ENCODE results near the gene RHBDF1.

DNA sequence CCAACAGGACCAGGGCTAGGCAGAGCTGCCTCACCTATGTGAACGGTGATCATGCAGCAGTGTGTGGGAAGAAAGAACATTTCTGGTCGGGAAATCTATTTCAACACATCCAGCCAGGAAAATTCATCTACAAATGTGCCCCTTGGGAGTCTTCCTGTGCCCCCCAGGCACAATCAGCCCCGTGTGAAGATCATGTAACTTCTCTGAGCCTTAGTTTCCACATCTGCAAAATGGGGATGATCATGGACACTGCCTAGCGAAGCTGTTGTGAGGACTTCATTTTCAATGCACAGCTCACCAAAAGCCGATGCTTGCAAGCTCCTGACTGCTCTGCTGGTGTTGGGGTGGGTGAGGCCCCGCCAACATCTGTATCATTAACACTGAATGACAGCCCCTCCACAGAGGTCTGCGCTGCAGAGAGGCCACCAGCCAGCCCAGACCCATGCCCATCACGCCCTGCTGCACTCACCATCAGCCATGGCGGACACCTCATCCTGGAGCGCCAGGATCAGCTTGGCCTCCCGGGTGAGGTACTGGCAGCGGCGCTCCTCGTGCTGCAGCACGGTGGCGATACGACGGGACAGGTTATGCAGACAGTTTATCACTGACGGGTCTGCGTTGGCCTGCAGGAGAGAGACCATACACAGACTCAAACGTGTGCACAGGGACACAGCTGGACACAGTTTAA lies 39.9 kb upstream of the RHBDF1 start:
- TF ChIP-seq, protein P1, sequence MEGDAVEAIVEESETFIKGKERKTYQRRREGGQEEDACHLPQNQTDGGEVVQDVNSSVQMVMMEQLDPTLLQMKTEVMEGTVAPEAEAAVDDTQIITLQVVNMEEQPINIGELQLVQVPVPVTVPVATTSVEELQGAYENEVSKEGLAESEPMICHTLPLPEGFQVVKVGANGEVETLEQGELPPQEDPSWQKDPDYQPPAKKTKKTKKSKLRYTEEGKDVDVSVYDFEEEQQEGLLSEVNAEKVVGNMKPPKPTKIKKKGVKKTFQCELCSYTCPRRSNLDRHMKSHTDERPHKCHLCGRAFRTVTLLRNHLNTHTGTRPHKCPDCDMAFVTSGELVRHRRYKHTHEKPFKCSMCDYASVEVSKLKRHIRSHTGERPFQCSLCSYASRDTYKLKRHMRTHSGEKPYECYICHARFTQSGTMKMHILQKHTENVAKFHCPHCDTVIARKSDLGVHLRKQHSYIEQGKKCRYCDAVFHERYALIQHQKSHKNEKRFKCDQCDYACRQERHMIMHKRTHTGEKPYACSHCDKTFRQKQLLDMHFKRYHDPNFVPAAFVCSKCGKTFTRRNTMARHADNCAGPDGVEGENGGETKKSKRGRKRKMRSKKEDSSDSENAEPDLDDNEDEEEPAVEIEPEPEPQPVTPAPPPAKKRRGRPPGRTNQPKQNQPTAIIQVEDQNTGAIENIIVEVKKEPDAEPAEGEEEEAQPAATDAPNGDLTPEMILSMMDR (conservative IDR thresholded peaks at IDR 0.05; ENCODE audit: low read depth, low read length) = no peak
- TF ChIP-seq EZH2phosphoT487 (IDR thresholded peaks at IDR 0.05; ENCODE audit: borderline replicate concordance, low read length) (no peak), EZH2 (IDR thresholded peaks at IDR 0.05; ENCODE audit: low read length, unreplicated experiment) (no peak)
